Adrenal gland (tissue), 12 donors: ENCODE measurements around the gene LRP8. TPM values are rescaled to one million over a fixed set of nuclear protein-coding genes. Genes with fewer than 3 reads are reported as not detected.

Source experiments
- DNase-seq, 7 donors: peaks; one replicate each; pipeline ENCODE4 v3.0.0-alpha.2; 2019 to 2020
- H3K27ac ChIP-seq, 5 donors: fragments of 200-600 bp; sonication (generic) in 4 of 5; 1 replicate in 3 of 5; 2 replicates in 2 of 5; pipeline versions ENCODE4 v1.5.1 to v1.8.0; 2016 to 2020; ENCODE audit warnings: mild to moderate bottlenecking in 1 of 5
- H3K27me3 ChIP-seq: fragments of 200-600 bp; 2 replicates; pipeline ENCODE4 v1.8.0; 2021
- H3K36me3 ChIP-seq, 2 donors: fragments of 200-600 bp; replicated peaks in 1 of 2; 1 replicate in 1 of 2; 2 replicates in 1 of 2; pipeline versions ENCODE4 v1.5.1 to v1.8.0; 2018 to 2022
- H3K4me1 ChIP-seq, 2 donors: fragments of 200-600 bp; replicated peaks in 1 of 2; 1 replicate in 1 of 2; 2 replicates in 1 of 2; pipeline versions ENCODE4 v1.5.1 to v1.8.0; 2018 to 2021
- H3K4me3 ChIP-seq, 4 donors: fragments of 200-600 bp; sonication (generic) in 3 of 4; one replicate each; pipeline ENCODE4 v1.5.1; 2016 to 2018
- H3K9me3 ChIP-seq, 3 donors: fragments of 200-600 bp; sonication (generic) in 1 of 3; replicated peaks in 1 of 3; 1 replicate in 2 of 3; 2 replicates in 1 of 3; pipeline versions ENCODE4 v1.5.1 to v1.8.0; 2016 to 2021
- CTCF ChIP-seq, 6 experiments: fragments of 450-650 bp in 4 of 6; fragments of 200-600 bp in 2 of 6; sonication (generic) in 1 of 6; IDR thresholded peaks; 1 replicate in 5 of 6; 2 replicates in 1 of 6; pipeline versions ENCODE4 v1.5.1 to v1.8.0; 2016 to 2021; ENCODE audit warnings: antibody characterized with exemption in 6 of 6, mild to moderate bottlenecking in 2 of 6, moderate library complexity in 1 of 6
- POLR2A ChIP-seq, 2 donors: fragments of 450-650 bp; IDR thresholded peaks; one replicate each; pipeline ENCODE4 v1.6.1; 2017; ENCODE audit warnings: antibody characterized with exemption in 2 of 2, mild to moderate bottlenecking in 2 of 2, moderate library complexity in 1 of 2
- WGBS, 4 donors: extraction: QIAGEN DNeasy Blood & Tissue Kit in 2 of 4; methylation state at CpG; one replicate each; pipeline versions ENCODE4 v1.1.5 to v1.1.7; 2013 to 2017; 5-methylcytosine and 5-hydroxymethylcytosine counted together
- intact Hi-C, 2 donors: fragments of 100-400 bp; cut with DNase I; formaldehyde crosslinking; loops; one replicate each; pipeline versions ENCODE4 v1.14.1 to v1.15.0; 2022 to 2023
- polyA plus RNA-seq, 3 donors: library from polyadenylated mRNA; stranded (reverse); fragments of 200-250 nt in 2 of 3; fragments of 350-450 nt in 1 of 3; fragmentation: Illumina TruSeq in 1 of 3; extraction: RNeasy Lipid Tissue Mini Kit (QIAGEN cat#74804) in 1 of 3; gene quantifications; one replicate each; pipeline ENCODE4 v1.2.3, GENCODE V29; 2013 to 2014
- total RNA-seq, 9 donors: library from RNA; depleted of rRNA in 4 of 9; stranded (reverse); fragments of >200 nt in 4 of 9; fragments of 120-200 nt in 1 of 9; fragmentation: NEBNext Ultra II Directional in 1 of 9; extraction: Animal tissue kit (Norgen Biotek cat#: 25700) in 1 of 9; gene quantifications; one replicate each; pipeline versions ENCODE4 v1.1.0 to v1.2.4, GENCODE V29; 2013 to 2023
- donor health status: healthy with polysubstance abuse.
- donor health status: Bipolar disorder and iron deficiency.
- donor health status: DM: yes; HTN: yes; CAD: no.
- donor health status: DM: no; HTN: no; CAD: no.
- donor health status: DM: no; HTN: no; CAD: no.
- donor health status: DM: yes; HTN: yes; CAD: no.

LRP8 gene
- total and polyA plus RNA-seq, 12 donors: 0.64 to 7.6 (median 2.7) TPM

- TF ChIP-seq POLR2A (IDR thresholded peaks at IDR 0.05) (no peak), CTCF (IDR thresholded peaks at IDR 0.05) (no peak)
- no peaks in the 10 kb centered on the region for H3K4me1 ChIP-seq
- DNase-seq: no peak
- WGBS, 4 donors: 78 to 82% (median 81%) methylated on average over 12 to 13 of the region's 13 CpGs
- no peaks in the 10 kb centered on the region for H3K9me3 ChIP-seq
- H3K36me3 ChIP-seq: no peaks in the 10 kb centered on the region
- H3K27ac ChIP-seq: no peak overlapping the region
- intact Hi-C loops: no loop called here
- no peak overlapping the region for H3K4me3 ChIP-seq
- H3K27me3 ChIP-seq: no peaks in the 10 kb centered on the region
Measured at GRCh38 chr1:53317646-53318539, 10.0 kb downstream of the LRP8 start.

- intact Hi-C loops: no loop called here
- Histone ChIP-seq H3K36me3 (no peaks in the 10 kb centered on the region), H3K4me1 (no peaks in the 10 kb centered on the region), H3K27ac (no peak overlapping the region), H3K27me3 (no peaks in the 10 kb centered on the region), H3K4me3 (no peak overlapping the region), H3K9me3 (no peaks in the 10 kb centered on the region)
- DNase-seq: peak in 3 of 7 donors; percentile 24 to 35 (median 26)
- TF ChIP-seq POLR2A (IDR thresholded peaks at IDR 0.05) (no peak), CTCF (IDR thresholded peaks at IDR 0.05) (no peak)
- WGBS, 4 donors: 59 to 72% (median 65%) methylated on average over 8 to 17 of the region's 17 CpGs
Measured at GRCh38 chr1:53316766-53317581, 10.9 kb downstream of the LRP8 start.

- WGBS, 4 donors: 14 to 67% (median 59%) methylated on average over 1 of the region's 1 CpG
Measured at GRCh38 chr1:53316424-53316765, 11.5 kb downstream of the LRP8 start.

More at GRCh38 chr1:53316424-53316765, 11.5 kb downstream of the LRP8 start:
- TF ChIP-seq POLR2A (IDR thresholded peaks at IDR 0.05) (no peak), CTCF (IDR thresholded peaks at IDR 0.05) (no peak)
- Histone ChIP-seq H3K4me3 (no peak overlapping the region), H3K9me3 (no peaks in the 10 kb centered on the region), H3K4me1 (no peaks in the 10 kb centered on the region), H3K27ac (no peak overlapping the region), H3K27me3 (no peaks in the 10 kb centered on the region), H3K36me3 (no peaks in the 10 kb centered on the region)
- no peak for DNase-seq
- intact Hi-C loops: no loop called here
